HepG2 (cell line): ENCODE results near the gene METAP1. TPM values are rescaled to one million over a fixed set of nuclear protein-coding genes. Genes with fewer than 3 reads are reported as not detected.

ENCODE experiments used
- ATAC-seq: fragments of 200-7000 bp; cut with Tn5 transposase; 3 replicates; pipeline ENCODE4 v1.9.1; 2020; ENCODE audit warnings: mild to moderate bottlenecking, moderate library complexity
- BruUV-seq: library from RNA; stranded (reverse); fragments of 400-500 nt; replicated peaks from 2 replicates; lab custom pipeline; 2021; lab: Mats Ljungman, UMichigan
- CTCF ChIA-PET: fragments of 300-600 bp; formaldehyde crosslinking; extraction: SDS; loops from one replicate; lab custom pipeline; 2021; ENCODE audit warnings: low total read pairs, inconsistent platforms, low intra/inter-chr PET ratio; lab: Yijun Ruan, JAX
- POLR2A ChIA-PET: fragments of 350-600 bp; sonication (Branson Sonifier 250); formaldehyde crosslinking; loops from one replicate; lab custom pipeline; 2020; ENCODE audit warnings: antibody characterized with exemption, inconsistent platforms; lab: Yijun Ruan, JAX
- DNase-seq: peaks from one replicate; pipeline ENCODE4 v3.0.0-alpha.2; 2015; ENCODE audit warnings: low spot score
- FAIRE-seq: peaks from 3 replicates; lab custom pipeline; 2011; peaks lifted over from hg19 to GRCh38; lab: Jason Lieb, UNC
- H2AFZ ChIP-seq: one replicate; pipeline ENCODE4 v1.6.1; 2011; ENCODE audit warnings: low read length, inconsistent platforms
- H3K27ac ChIP-seq: fragments of 300-600 bp; 3 replicates; pipeline ENCODE4 v1.8.0; 2011; ENCODE audit warnings: mixed run types, mild to moderate bottlenecking, mixed read lengths, low read length, inconsistent platforms; ENCODE audit not compliant: insufficient read depth; ENCODE audit errors: extremely low read length
- H3K27me3 ChIP-seq, 2 experiments: fragments of 200-600 bp in 1 of 2; 2 replicates in 1 of 2; 3 replicates in 1 of 2; pipeline versions ENCODE4 v1.6.0 to v1.8.0; 2011; ENCODE audit warnings: low read length in 2 of 2, mild to moderate bottlenecking in 2 of 2, moderate library complexity in 2 of 2, inconsistent platforms in 1 of 2; ENCODE audit not compliant: insufficient read depth in 2 of 2, control insufficient read depth in 1 of 2
- H3K36me3 ChIP-seq, 2 experiments: fragments of 200-600 bp in 1 of 2; replicated peaks in 1 of 2; 2 replicates in 1 of 2; 3 replicates in 1 of 2; pipeline versions ENCODE4 v1.5.1 to v1.8.0; 2011; ENCODE audit warnings: low read length in 2 of 2, inconsistent platforms in 1 of 2; ENCODE audit not compliant: insufficient read depth in 2 of 2, control insufficient read depth in 1 of 2
- H3K4me1 ChIP-seq: 2 replicates; pipeline ENCODE4 v1.5.1; 2012; ENCODE audit warnings: low read length, inconsistent platforms; ENCODE audit not compliant: insufficient read depth
- H3K4me2 ChIP-seq: 2 replicates; pipeline ENCODE4 v1.6.0; 2011; ENCODE audit warnings: low read depth, low read length, inconsistent platforms
- H3K4me3 ChIP-seq, 3 experiments: fragments of 200-600 bp in 1 of 3; sonication (generic), shearing (Covaris generic) in 1 of 3; replicated peaks in 1 of 3; 2 replicates each; pipeline ENCODE4 v1.5.1; 2011 to 2016; ENCODE audit warnings: low read length in 3 of 3, inconsistent platforms in 2 of 3, low read depth in 2 of 3, mild to moderate bottlenecking in 2 of 3, control low read depth in 1 of 3, mixed read lengths in 1 of 3; ENCODE audit not compliant: insufficient read depth in 1 of 3
- H3K79me2 ChIP-seq: one replicate; pipeline ENCODE4 v1.6.1; 2011; ENCODE audit warnings: low read length, inconsistent platforms; ENCODE audit not compliant: insufficient read depth
- H3K9ac ChIP-seq: 2 replicates; pipeline ENCODE4 v1.6.0; 2011; ENCODE audit warnings: mild to moderate bottlenecking, low read depth, low read length, inconsistent platforms; ENCODE audit not compliant: insufficient read depth
- H3K9me3 ChIP-seq: 2 replicates; pipeline ENCODE4 v1.5.1; 2012; ENCODE audit warnings: mild to moderate bottlenecking, low read length
- H4K20me1 ChIP-seq: 2 replicates; pipeline ENCODE4 v1.6.0; 2011; ENCODE audit warnings: inconsistent platforms, mild to moderate bottlenecking, low read length, moderate library complexity; ENCODE audit not compliant: insufficient read depth
- DR1 ChIP-seq: sonication (generic); formaldehyde crosslinking; IDR thresholded peaks from 2 replicates; pipeline ENCODE4 v1.8.0; 2021; ENCODE audit warnings: mild to moderate bottlenecking, missing genetic modification reagents, inconsistent platforms
- FOXP4 ChIP-seq: sonication (generic); formaldehyde crosslinking; IDR thresholded peaks from 2 replicates; pipeline ENCODE4 v1.4.0; 2020; ENCODE audit warnings: missing genetic modification reagents
- KLF15 ChIP-seq: sonication (generic); formaldehyde crosslinking; IDR thresholded peaks from 2 replicates; pipeline ENCODE4 v1.8.1; 2023; ENCODE audit warnings: borderline replicate concordance, mild to moderate bottlenecking, inconsistent platforms, missing genetic modification reagents, mixed read lengths
- MTF2 ChIP-seq: sonication (generic); formaldehyde crosslinking; IDR thresholded peaks from 2 replicates; pipeline ENCODE4 v1.5.0; 2020; ENCODE audit warnings: missing genetic modification reagents, borderline replicate concordance
- NRL ChIP-seq: sonication (generic); formaldehyde crosslinking; IDR thresholded peaks from 2 replicates; pipeline ENCODE4 v1.5.0; 2020; ENCODE audit warnings: missing genetic modification reagents, mild to moderate bottlenecking, moderate library complexity, borderline replicate concordance
- PAXIP1 ChIP-seq: sonication (generic); formaldehyde crosslinking; conservative IDR thresholded peaks from 2 replicates; pipeline ENCODE4 v1.4.0; 2020; ENCODE audit warnings: mild to moderate bottlenecking, missing genetic modification reagents, moderate library complexity
- RXRA ChIP-seq: sonication (generic); formaldehyde crosslinking; IDR thresholded peaks from 2 replicates; pipeline ENCODE4 v1.5.1; 2020; ENCODE audit warnings: missing genetic modification reagents
- SP5 ChIP-seq: IDR thresholded peaks from 2 replicates; pipeline ENCODE4 v1.6.1; 2016; ENCODE audit warnings: low read depth, borderline replicate concordance
- ZBTB33 ChIP-seq: sonication (generic); formaldehyde crosslinking; IDR thresholded peaks from 2 replicates; pipeline ENCODE4 v1.4.0; 2020; ENCODE audit warnings: missing genetic modification reagents
- ZC3H4 ChIP-seq: sonication (generic); formaldehyde crosslinking; IDR thresholded peaks from 2 replicates; pipeline ENCODE4 v1.4.0; 2020; ENCODE audit warnings: missing genetic modification reagents, borderline replicate concordance
- ZNF543 ChIP-seq: sonication (generic); formaldehyde crosslinking; IDR thresholded peaks from 2 replicates; pipeline ENCODE4 v1.4.0; 2020; ENCODE audit warnings: mild to moderate bottlenecking, missing genetic modification reagents
- WGBS: methylation state at CpG from one replicate; pipeline ENCODE4 v1.1.6; 2017; ENCODE audit warnings: low lambda C conversion rate; 5-methylcytosine and 5-hydroxymethylcytosine counted together
- in situ Hi-C: cut with HindIII; loops from 2 replicates; pipeline ENCODE4 v1.10.0; 2017; ENCODE audit warnings: low pct_unique_long_range_greater_than_20kb; ENCODE audit not compliant: extremely low pct_ligation_motif_present
- intact Hi-C: fragments of 100-400 bp; cut with micrococcal nuclease; formaldehyde crosslinking; loops from one replicate; pipeline ENCODE4 v1.10.0; 2022; ENCODE audit not compliant: unreplicated experiment
- polyA plus RNA-seq, 8 experiments: library from polyadenylated mRNA; depleted of rRNA in 3 of 8; stranded (reverse) in 7 of 8; unstranded in 1 of 8; fragments of >200 nt; fragmentation: Illumina TruSeq in 4 of 8; extraction: Trizol in 4 of 8; gene quantifications; 2 replicates each; pipeline versions ENCODE4 v1.2.1 to v1.2.3, GENCODE V29; 2011 to 2016; ENCODE audit warnings: low read depth in 4 of 8, missing spikeins in 1 of 8, mixed read lengths in 1 of 8; ENCODE audit not compliant: insufficient read depth in 1 of 8
- total RNA-seq, 5 experiments: library from RNA; depleted of rRNA; stranded (reverse); fragments of >200 nt; fragmentation: Illumina TruSeq; extraction: Trizol; gene quantifications; 2 replicates each; pipeline ENCODE4 v1.2.3, GENCODE V29; 2016; ENCODE audit warnings: low read depth in 1 of 5

The METAP1 gene
- total and polyA plus RNA-seq, 2 of the 13 experiments (the other 11 are each of a cell fraction or from before 2014, with no cell fraction given), result 44.9 to 53.5 TPM

GRCh38 chr4:99067617-99068016 lies 72.1 kb downstream of the METAP1 start (continued):
- TF ChIP-seq PAXIP1 (peak; percentile 55), DR1 (CRISPR knock-in tag) (no peak), NRL (no peak), MTF2 (CRISPR knock-in tag) (no peak), KLF15 (CRISPR knock-in tag) (no peak), ZNF543 (CRISPR knock-in tag) (no peak), FOXP4 (no peak), RXRA (no peak)

- Histone ChIP-seq H3K4me3 (no peak overlapping the region), H3K36me3 (peaks cover 2 to 43% of the 10 kb centered on the region in 2 experiments), H3K4me1 (peaks cover 32% of the 10 kb centered on the region), H4K20me1 (no peaks in the 10 kb centered on the region), H3K27me3 (no peaks in the 10 kb centered on the region), H3K79me2 (no peaks in the 10 kb centered on the region), H3K27ac (no peak overlapping the region), H3K9ac (no peak overlapping the region), H3K9me3 (no peaks in the 10 kb centered on the region), H2AFZ (no peak overlapping the region), H3K4me2 (no peak overlapping the region)
- intact Hi-C loops (no loop called here), in situ Hi-C loops (no loop called here)
- ChIA-PET CTCF (no interaction called here), POLR2A (interaction anchor here (1.7 kb wide), 1 partner anchor 17 kb away, joined by 4 read pairs; the partner anchor contains the start of gene ADH5)
- BruUV-seq, result no TSS peak
- no peak for DNase-seq
- TF ChIP-seq ZC3H4 (CRISPR knock-in tag), result no peak
- no peak for TF ChIP-seq ZBTB33 (CRISPR knock-in tag)
- TF ChIP-seq SP5, result no peak
- WGBS, result 98% methylated on average over 5 of the region's 5 CpGs
- FAIRE-seq, result no peak
- ATAC-seq, result no peak
Observed at GRCh38 chr4:99071159-99071558, 75.6 kb downstream of the METAP1 start.
